GM18909 (cell line): ENCODE results near the gene CASR.

Source experiments
- ATAC-seq: cut with Tn5 transposase; IDR thresholded peaks from one replicate; pipeline ENCODE4 v1.9.1; 2021; ENCODE audit warnings: mild to moderate bottlenecking; ENCODE audit not compliant: unreplicated experiment, poor library complexity

The CASR gene

DNA sequence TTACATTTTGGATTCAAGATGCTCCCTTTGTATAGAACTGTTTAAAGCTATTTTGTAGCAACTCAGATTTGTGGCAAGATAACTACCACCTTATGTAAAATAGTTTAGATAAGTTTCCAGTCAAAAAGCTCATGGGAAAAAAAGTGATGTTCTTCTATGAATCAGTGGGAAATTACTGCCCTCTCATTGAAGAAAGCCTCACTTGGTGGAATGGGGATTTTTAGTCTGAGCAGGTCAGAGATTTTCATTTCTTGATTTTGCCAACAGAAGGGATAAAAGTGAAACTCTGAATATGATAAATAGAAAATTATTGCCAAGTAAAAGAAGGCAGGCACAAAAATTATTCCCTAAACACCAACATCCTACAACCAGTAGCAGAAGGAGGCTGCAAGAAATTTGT is 115.7 kb downstream of the CASR start:
- ATAC-seq, result no peak

- ATAC-seq, result no peak
Measured at GRCh38 chr3:122299872-122300460, 116.5 kb downstream of the CASR start.

DNA sequence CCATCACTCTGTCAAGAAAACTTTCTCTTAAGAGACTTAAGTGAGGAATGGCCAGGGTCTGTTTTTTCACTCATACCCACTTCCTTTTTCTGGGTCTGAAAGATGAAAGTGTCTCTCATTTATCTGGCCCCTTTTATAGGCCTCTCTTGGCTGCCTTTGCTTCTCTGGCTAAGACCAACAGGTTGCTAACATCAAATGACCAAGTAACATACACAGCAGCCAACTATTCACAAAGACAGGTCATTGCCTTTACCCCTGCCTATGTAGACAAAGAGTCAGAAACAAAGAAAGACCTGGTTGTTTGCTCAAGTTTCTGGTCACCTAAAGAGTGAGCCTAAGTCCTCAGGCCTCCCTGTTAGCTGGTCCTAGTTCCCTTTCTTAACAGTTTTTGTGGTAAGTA is 117.6 kb downstream of the CASR start:
- peak; percentile 63 for ATAC-seq

GRCh38 chr3:122305818-122306621 is 122.6 kb downstream of the CASR start:
- no peak for ATAC-seq

- ATAC-seq, result no peak
Measured at GRCh38 chr3:122306622-122306953, 123.1 kb downstream of the CASR start.

- no peak for ATAC-seq
Measured at GRCh38 chr3:122307094-122307687, 123.7 kb downstream of the CASR start.

- ATAC-seq, result no peak
Measured at GRCh38 chr3:122307976-122308375, 124.5 kb downstream of the CASR start.

DNA sequence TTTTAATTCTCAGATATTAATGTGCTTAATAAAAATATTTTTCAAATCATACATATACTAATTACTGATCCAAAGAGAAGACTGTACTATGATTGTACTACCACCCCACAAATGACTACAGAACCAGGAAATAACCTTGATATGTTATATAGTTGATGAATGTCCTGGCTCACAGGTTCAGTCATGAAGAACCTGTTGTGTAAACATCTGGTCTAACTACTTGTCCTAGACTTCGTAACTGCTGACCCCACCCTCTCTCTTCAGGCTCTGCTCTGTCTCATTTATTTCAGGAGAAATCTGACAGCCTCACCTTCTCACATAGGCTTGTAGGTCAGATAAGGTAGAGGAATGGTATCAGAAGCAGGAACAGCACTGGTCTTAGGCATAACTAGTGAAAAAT is 126.9 kb downstream of the CASR start:
- no peak for ATAC-seq

GRCh38 chr3:122312826-122313225 is 129.4 kb downstream of the CASR start:
- no peak for ATAC-seq

GRCh38 chr3:122313281-122313680 is 129.8 kb downstream of the CASR start:
- ATAC-seq, result no peak

- no peak for ATAC-seq
Measured at GRCh38 chr3:122314228-122314876, 130.9 kb downstream of the CASR start.

DNA sequence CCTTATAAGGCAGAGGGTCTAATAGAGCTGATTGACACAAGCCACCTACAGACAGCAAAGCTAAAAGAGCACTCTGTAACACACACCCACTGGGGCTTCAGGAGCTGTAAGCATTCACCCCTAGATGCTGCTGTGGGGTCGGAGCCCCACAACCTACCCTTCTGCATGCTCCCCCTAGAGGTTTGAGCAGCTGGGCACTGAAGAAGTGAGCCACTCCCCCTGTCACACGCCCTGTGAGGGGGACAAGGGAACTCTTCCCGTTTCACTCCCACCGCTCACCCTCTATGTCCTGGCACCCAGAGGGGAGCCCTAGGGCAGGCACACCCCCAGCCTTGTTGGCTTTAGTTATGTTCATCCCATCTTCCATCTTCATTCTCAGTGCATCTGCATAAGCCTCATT is 132.2 kb downstream of the CASR start:
- no peak for ATAC-seq

GRCh38 chr3:122316368-122316767 is 132.9 kb downstream of the CASR start:
- ATAC-seq, result no peak

DNA sequence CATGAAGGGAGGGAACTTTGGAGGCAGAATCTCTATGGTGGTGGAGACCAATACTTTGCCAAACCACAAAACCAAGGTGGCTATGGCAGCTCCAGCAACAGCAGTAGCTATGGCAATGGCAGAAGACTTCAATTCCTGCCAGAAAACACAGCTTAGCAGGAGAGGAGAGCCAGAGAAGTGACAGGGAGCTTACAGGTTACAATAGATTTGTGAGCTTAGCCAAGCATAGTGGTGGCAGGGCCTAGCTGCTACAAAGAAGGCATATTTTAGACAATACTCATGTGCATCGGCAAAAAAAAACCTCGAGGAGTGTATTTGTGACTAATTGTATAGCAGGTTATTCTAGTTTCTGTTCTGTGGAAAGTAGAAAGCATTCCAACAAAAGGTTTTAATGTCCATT is 135.2 kb downstream of the CASR start:
- ATAC-seq, result no peak

DNA sequence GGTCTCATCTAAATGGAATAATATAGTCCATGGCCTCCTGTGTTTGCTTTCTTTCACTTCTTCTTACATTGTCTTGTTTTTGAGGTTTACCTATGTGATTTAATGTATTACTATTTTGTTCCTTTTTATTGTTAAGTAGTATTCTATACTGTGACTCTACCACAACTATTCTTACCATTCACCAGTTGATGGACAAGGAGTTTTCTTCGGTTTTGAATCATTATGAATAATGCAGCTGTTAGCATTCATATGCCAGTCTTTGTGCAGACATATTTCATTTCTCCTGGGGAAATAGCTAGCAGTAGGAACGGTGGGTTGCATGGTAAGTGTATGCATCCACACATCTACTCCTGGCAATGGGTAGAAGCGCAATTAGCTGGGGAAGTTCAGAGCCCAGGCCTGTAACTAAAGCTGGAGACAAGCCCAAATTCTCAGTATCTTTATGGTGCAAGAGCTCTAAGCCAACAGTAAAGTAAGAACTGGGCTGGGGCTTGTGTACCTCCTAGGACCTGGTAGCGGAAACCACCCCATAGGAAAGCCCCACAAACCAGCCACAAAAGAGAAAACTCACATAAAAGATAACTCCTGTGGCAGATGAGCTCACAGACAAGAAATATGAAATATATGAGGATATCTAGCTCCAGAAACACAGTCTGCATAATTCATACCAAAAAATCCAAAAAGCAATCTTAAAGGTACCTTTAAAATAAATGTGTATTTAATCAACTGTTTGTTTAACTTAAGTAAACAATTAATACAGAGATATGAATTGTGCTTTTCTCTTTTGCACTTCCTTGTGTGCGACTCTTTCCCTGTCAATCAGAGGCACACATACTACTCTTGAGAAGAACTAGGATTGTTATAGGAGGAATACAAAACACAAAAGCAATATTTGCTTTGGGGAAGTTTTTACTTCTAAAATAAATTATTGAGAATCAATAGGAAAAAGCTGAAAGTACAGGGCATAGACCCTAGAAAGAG is 138.9 kb downstream of the CASR start:
- peak; percentile 54 for ATAC-seq

GRCh38 chr3:122324871-122325323 is 141.4 kb downstream of the CASR start, which contains the start of gene CSTA:
Gene CSTA, plus strand, starts transcription at chr3:122325248. Its CDS starts 45 bp downstream, at chr3:122325293.
- no peak for ATAC-seq

- ATAC-seq, result no peak
Measured at GRCh38 chr3:122325769-122326168, 142.3 kb downstream of the CASR start.

DNA sequence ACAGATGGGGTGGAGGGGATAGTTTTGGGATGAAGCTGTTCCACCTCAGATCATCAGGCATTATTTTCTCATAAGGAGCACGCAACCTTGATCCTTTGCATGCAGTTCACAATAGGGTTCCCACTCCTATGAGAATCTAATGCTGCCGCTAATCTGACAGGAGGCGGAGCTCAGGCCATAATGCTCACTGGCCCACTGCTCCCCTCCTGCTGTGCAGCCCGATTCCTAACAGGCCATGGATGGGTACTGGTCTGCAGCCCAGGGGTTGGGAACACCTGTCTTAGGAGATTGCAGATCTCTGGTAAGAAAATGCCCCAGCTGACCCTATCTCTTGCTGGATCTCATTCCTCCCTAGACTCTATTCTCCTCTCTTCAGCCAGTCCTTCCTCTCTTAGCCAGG is 148.4 kb downstream of the CASR start:
- no peak for ATAC-seq

- ATAC-seq, result no peak
Measured at GRCh38 chr3:122332551-122332950, 149.1 kb downstream of the CASR start.
